Activated naive CD4-positive, alpha-beta T cell treated with anti-CD3 and anti-CD28 coated beads, Interleukin-2, amount 50 U/mL, for 24 hours (primary cell): ENCODE data around the gene XBP1.

Experiments
- H3K27ac Mint-ChIP-seq: one replicate; pipeline ENCODE4 v1.8.0; 2021; ENCODE audit warnings: mild to moderate bottlenecking, mixed read lengths
- H3K27me3 Mint-ChIP-seq: one replicate; pipeline ENCODE4 v1.8.0; 2021; ENCODE audit warnings: mixed read lengths
- H3K36me3 Mint-ChIP-seq: one replicate; pipeline ENCODE4 v1.8.0; 2021; ENCODE audit warnings: mixed read lengths
- H3K4me1 Mint-ChIP-seq: one replicate; pipeline ENCODE4 v1.8.0; 2021; ENCODE audit warnings: mixed read lengths
- H3K4me3 Mint-ChIP-seq: one replicate; pipeline ENCODE4 v1.8.0; 2021; ENCODE audit warnings: mild to moderate bottlenecking, mixed read lengths
- H3K9me3 Mint-ChIP-seq: one replicate; pipeline ENCODE4 v1.8.0; 2021; ENCODE audit warnings: mixed read lengths

The XBP1 gene

GRCh38 chr22:28802595-28803123, 2.3 kb upstream of the XBP1 start:
- Mint-ChIP-seq H3K4me1 (peaks cover 46% of the 10 kb centered on the region), H3K27me3 (no peaks in the 10 kb centered on the region), H3K36me3 (peaks cover 12% of the 10 kb centered on the region), H3K9me3 (no peaks in the 10 kb centered on the region), H3K4me3 (peak overlapping the region; percentile 84), H3K27ac (peak overlapping the region; percentile 83)

GRCh38 chr22:28801845-28802594, 1.7 kb upstream of the XBP1 start:
- H3K36me3 Mint-ChIP-seq = peaks cover 12% of the 10 kb centered on the region
- peak overlapping the region; percentile 83 for H3K27ac Mint-ChIP-seq
- peaks cover 49% of the 10 kb centered on the region for H3K4me1 Mint-ChIP-seq
- peak overlapping the region; percentile 84 for H3K4me3 Mint-ChIP-seq
- no peaks in the 10 kb centered on the region for H3K9me3 Mint-ChIP-seq
- no peaks in the 10 kb centered on the region for H3K27me3 Mint-ChIP-seq

- Mint-ChIP-seq H3K27me3 (no peaks in the 10 kb centered on the region), H3K27ac (peak overlapping the region; percentile 94), H3K9me3 (no peaks in the 10 kb centered on the region), H3K36me3 (peaks cover 17% of the 10 kb centered on the region), H3K4me3 (peak overlapping the region; percentile 93), H3K4me1 (peaks cover 59% of the 10 kb centered on the region)
Observed at GRCh38 chr22:28799606-28800307, 612 bp downstream of the XBP1 start.

GRCh38 chr22:28798810-28799605, 1.4 kb downstream of the XBP1 start:
- Mint-ChIP-seq H3K36me3 (peaks cover 21% of the 10 kb centered on the region), H3K9me3 (no peaks in the 10 kb centered on the region), H3K27me3 (no peaks in the 10 kb centered on the region), H3K4me1 (peaks cover 63% of the 10 kb centered on the region), H3K27ac (peak overlapping the region; percentile 94), H3K4me3 (peak overlapping the region; percentile 93)

GRCh38 chr22:28795932-28796856, 4.2 kb downstream of the XBP1 start:
- Mint-ChIP-seq H3K9me3 (no peaks in the 10 kb centered on the region), H3K4me3 (peak overlapping the region; percentile 93), H3K27ac (peak overlapping the region; percentile 66), H3K36me3 (peaks cover 24% of the 10 kb centered on the region), H3K4me1 (peaks cover 67% of the 10 kb centered on the region), H3K27me3 (no peaks in the 10 kb centered on the region)

GRCh38 chr22:28795071-28795693, 5.2 kb downstream of the XBP1 start:
- Mint-ChIP-seq H3K27ac (peak overlapping the region; percentile 44), H3K36me3 (peaks cover 24% of the 10 kb centered on the region), H3K4me1 (peaks cover 77% of the 10 kb centered on the region), H3K4me3 (no peak overlapping the region), H3K9me3 (no peaks in the 10 kb centered on the region), H3K27me3 (no peaks in the 10 kb centered on the region)

- H3K27me3 Mint-ChIP-seq = no peaks in the 10 kb centered on the region
- peaks cover 79% of the 10 kb centered on the region for H3K4me1 Mint-ChIP-seq
- H3K36me3 Mint-ChIP-seq = peaks cover 21% of the 10 kb centered on the region
- no peaks in the 10 kb centered on the region for H3K9me3 Mint-ChIP-seq
- H3K4me3 Mint-ChIP-seq = peak overlapping the region; percentile 47
- peak overlapping the region; percentile 62 for H3K27ac Mint-ChIP-seq
Observed at GRCh38 chr22:28793976-28794584, 6.3 kb downstream of the XBP1 start.

GRCh38 chr22:28792491-28793383, 7.6 kb downstream of the XBP1 start:
- Mint-ChIP-seq H3K36me3 (peaks cover 15% of the 10 kb centered on the region), H3K4me3 (no peak overlapping the region), H3K9me3 (no peaks in the 10 kb centered on the region), H3K4me1 (peaks cover 68% of the 10 kb centered on the region), H3K27me3 (no peaks in the 10 kb centered on the region), H3K27ac (no peak overlapping the region)

GRCh38 chr22:28791841-28792490, 8.4 kb downstream of the XBP1 start:
- H3K4me3 Mint-ChIP-seq = no peak overlapping the region
- no peaks in the 10 kb centered on the region for H3K9me3 Mint-ChIP-seq
- no peaks in the 10 kb centered on the region for H3K27me3 Mint-ChIP-seq
- H3K36me3 Mint-ChIP-seq = peaks cover 15% of the 10 kb centered on the region
- H3K4me1 Mint-ChIP-seq = peaks cover 61% of the 10 kb centered on the region
- no peak overlapping the region for H3K27ac Mint-ChIP-seq

GRCh38 chr22:28791124-28791523, 9.2 kb downstream of the XBP1 start:
- H3K4me1 Mint-ChIP-seq = peaks cover 52% of the 10 kb centered on the region
- no peak overlapping the region for H3K27ac Mint-ChIP-seq
- no peak overlapping the region for H3K4me3 Mint-ChIP-seq
- H3K9me3 Mint-ChIP-seq = no peaks in the 10 kb centered on the region
- no peaks in the 10 kb centered on the region for H3K27me3 Mint-ChIP-seq
- peaks cover 10% of the 10 kb centered on the region for H3K36me3 Mint-ChIP-seq

GRCh38 chr22:28788601-28789000, 11.8 kb downstream of the XBP1 start:
- H3K4me1 Mint-ChIP-seq = peaks cover 30% of the 10 kb centered on the region
- H3K36me3 Mint-ChIP-seq = peaks cover 7% of the 10 kb centered on the region
- H3K27me3 Mint-ChIP-seq = no peaks in the 10 kb centered on the region
- H3K27ac Mint-ChIP-seq = no peak overlapping the region
- H3K9me3 Mint-ChIP-seq = no peaks in the 10 kb centered on the region
- no peak overlapping the region for H3K4me3 Mint-ChIP-seq

- H3K9me3 Mint-ChIP-seq = no peaks in the 10 kb centered on the region
- peaks cover 22% of the 10 kb centered on the region for H3K4me1 Mint-ChIP-seq
- H3K27me3 Mint-ChIP-seq = no peaks in the 10 kb centered on the region
- peaks cover 9% of the 10 kb centered on the region for H3K36me3 Mint-ChIP-seq
- H3K27ac Mint-ChIP-seq = no peak overlapping the region
- no peak overlapping the region for H3K4me3 Mint-ChIP-seq
Observed at GRCh38 chr22:28783786-28784671, 16.3 kb downstream of the XBP1 start.
